ENCODE data around the gene GMEB2.

The GMEB2 gene

DNA sequence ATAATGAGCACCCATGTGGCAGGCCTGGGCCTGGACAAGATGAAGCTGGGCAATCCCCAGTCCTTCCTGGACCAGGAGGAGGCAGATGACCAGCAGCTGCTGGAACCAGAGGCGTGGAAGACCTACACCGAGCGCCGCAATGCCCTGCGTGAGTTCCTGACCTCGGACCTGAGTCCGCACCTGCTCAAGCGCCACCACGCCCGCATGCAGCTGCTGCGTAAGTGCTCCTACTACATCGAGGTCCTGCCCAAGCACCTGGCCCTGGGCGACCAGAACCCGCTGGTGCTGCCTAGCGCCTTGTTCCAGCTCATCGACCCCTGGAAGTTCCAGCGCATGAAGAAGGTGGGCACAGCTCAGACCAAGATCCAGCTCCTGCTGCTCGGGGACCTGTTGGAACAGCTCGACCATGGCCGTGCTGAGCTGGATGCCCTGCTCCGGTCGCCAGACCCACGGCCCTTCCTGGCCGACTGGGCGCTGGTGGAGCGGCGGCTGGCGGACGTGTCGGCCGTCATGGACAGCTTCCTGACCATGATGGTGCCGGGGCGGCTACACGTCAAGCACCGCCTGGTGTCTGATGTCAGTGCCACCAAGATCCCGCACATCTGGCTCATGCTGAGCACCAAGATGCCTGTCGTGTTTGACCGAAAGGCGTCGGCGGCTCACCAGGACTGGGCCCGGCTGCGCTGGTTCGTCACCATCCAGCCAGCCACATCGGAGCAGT, 71.1 kb downstream of the GMEB2 start:
- DNase-seq: no peak

DNA sequence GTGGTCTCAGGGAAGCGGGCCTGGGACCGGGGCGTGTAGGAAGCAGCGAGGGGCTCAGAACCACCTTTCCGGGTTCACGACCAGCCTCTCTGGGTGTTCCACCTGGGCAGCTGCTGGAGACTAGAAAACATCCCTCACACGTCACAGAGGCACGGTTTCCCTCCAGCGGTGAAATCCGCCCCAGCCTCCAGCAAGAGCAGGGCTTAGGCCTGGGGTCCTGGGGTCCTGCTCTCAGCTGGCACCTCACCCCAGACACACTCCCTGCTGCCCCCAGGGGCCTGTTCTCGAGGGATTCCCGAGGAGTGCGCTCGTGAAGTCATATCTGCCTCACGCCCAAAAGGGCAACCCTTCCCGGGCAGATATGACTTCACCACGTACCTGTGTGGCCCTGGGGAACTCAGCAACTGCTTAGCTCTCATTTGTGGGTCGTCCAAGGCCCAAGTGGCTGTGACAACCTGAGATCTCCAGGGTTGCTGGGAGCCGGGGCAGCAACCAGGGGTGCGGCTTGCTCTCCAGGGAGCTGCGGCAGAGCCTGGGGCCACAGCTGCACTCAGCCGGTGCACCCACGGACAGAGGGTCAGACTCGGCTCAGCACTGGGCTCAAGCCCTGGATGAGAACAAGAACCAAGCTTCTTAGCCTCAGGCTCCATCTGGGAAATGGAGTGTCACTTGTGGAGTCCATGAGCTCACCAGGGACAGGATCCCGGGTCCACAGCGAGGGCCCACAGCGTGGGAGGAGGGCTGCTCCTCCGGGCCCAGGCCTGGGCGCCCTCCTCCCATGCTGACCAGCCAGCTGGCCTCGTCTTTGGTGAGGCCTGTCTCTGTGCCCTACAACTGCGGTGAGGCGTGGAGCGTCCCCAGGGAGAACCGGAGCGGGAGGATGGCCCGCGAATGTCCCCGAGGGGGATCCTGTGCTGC, 72.3 kb downstream of the GMEB2 start:
- DNase-seq: no peak

DNA sequence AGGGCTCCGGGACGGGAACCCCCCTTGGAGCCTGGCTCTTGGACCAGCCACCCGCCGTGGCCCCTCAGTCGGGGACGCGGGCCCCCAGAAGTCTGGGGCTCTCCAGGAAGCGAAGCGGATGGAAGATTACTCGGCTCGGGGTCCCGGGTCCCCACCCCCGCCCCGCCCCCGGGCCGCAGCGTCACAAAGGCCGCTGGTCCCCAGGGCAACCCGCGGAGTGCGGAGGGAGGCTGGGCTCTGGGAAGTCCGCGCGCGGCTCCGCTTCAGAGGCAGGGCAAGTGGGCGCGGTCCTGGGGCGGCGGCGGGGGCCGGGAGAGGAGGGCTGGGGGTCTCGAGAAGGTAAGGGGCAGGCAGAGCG, 73.0 kb downstream of the GMEB2 start, which contains the start of gene FNDC11:
FNDC11 (plus strand) TSS at position 227 of the 358 bp plus-strand sequence. CDS start 1,505 bp downstream, outside the sequence.
- no peak for DNase-seq

DNA sequence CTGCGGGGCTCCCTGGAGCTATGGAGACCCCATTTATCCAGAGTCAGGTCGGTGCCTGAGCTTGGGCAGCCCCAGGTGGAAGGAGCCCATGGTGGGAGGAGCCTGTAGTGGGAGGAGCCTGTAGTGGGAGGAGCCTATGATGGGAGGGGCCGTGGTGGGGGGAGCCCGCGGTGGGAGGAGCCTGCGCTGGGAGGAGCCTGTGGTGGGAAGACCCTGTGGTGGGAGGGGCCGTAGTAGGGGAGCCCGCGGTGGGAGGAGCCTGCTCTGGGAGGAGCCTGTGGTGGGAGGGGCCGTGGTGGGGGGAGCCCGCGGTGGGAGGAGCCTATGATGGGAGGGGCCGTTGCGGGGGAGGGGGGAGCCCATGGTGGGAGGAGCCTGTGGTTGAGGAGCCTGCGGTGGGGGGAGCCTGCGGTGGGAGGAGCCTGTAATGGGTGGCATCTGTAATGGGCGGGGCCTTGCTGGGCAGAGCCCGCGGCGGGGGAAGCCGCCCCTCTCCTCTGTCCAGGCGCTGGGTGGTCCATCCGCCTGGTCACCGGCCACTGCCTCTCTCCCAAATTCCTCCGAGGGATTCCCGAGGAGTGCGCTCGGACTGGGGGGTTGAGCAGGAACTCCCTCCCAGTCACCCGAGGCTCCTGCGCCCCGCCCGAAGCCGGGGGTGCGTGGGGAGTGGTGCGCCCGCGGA, 73.5 kb downstream of the GMEB2 start:
- peak; percentile 64 for DNase-seq

DNA sequence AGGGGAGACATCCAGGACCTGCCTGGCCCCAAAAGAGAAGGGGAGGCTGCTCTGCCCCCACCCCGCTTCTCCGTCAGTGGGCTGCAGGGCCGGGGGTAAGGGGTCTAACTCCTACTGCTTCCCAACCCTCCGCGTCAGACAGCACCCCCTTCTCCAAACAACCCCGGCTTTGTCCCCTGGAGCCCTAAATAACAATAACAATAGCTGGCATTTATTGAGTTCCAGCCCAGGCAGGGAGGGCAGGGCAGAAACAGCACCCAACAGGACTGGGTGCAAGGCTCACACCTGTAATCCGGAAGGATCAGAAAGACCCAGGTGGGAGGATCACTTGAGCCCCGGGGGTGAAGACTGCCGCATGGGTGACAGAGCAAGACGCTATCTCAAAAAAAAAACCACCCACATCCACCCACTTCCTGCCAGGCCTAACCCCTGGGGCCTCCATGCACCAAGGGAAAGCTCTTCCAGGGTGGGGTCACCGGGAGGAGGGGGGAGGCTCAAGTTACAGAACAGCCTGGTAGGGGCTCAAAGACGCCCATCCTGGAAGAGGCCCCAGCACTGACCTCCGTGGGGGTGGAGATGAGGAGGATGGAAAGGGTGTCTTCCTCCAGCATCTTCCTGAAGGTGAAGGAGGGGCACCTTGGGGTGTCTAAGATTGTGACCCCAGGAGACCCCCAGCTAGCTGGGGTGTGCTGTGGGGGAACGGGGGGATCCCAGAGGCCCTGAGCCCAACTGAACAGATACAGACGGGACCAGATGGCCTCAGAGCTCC, 74.2 kb downstream of the GMEB2 start:
- DNase-seq: no peak

DNA sequence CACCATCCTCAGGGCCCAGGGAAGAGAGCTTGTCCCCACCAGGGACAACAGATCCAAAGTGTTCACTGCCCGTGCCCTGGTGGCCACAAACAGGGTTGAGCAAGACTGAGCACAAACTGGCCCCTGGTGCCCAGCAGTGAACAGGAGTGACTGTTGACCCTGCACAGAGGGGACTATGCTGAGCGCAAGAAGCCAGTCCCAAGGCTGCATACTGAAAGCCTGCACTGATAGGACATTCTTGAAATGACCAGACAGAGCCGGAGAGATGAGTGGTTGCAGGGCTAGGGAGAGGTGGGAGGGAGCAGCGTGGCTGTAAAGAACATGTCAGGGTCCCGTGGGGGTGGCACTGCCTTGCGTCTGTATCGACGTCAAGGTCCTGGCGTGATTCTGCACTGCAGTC, 75.8 kb downstream of the GMEB2 start:
- no peak for DNase-seq

DNA sequence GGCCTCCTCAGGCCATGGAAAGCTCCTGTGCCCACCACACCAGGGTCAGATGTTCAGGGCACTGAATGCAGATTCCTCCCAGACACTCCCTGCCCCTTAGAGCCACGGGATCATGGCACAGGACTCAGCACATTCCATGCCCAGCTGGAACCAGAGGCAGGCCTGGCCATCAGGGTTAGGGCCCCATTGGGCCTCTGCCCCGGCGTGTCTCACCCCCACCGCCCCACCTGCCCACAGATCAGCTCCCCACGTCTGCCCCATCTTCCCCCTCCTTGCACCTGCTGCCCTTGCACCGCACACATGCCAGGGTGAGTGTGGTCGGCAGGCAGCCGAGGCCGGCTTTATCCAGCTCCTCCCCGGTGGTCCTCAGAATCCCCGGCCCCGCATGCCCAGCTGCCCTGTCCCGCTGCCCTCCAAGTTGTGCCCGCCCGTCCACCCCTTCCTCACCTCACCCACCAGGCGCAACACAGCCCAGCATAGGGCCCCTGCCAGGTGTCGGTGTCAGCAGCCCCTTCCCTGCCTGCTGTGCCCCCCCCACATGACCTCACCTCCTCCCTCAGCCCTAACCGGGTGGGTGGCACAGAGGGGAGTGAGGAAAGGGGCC, 77.1 kb downstream of the GMEB2 start:
- DNase-seq: no peak

DNA sequence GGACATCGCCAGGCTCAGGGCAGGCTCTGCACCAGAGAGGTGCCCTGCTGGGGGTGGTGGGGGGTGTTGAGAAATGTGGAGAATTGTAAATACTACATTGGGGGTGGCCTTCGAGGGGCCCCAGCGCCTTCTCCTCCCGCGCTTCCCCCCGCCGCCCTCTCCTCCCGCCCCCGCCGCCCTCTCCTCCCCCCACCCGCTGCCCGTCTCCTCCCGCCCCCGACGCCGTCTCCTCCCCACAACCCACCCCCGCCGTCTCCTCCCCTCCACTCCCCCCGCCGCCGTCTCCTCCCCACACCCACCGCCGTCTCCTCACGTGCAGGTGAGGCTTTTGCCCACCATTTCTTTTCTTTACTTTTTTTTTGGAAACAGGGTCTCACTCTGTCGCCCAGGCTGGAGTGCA, 77.9 kb downstream of the GMEB2 start:
- DNase-seq: no peak

DNA sequence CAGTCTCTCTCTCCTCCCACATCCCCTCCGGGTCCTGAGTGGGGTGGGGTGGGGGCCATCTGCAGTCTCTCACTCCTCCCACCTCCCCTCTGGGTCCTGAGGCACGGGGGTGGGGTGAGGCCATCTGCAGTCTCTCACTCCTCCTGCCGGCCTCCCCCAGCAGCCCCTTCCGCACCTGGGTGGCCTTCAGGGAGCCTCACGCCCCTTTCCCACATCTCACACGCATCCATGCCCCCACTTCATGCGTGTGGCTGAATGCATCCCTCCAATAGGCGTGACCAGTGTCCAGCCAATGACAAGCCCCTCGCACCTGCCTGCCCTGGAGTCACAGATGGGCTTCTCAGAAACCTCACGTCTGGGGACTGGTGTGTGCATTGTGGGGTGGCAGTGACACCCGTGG, 78.4 kb downstream of the GMEB2 start:
- DNase-seq: no peak

DNA sequence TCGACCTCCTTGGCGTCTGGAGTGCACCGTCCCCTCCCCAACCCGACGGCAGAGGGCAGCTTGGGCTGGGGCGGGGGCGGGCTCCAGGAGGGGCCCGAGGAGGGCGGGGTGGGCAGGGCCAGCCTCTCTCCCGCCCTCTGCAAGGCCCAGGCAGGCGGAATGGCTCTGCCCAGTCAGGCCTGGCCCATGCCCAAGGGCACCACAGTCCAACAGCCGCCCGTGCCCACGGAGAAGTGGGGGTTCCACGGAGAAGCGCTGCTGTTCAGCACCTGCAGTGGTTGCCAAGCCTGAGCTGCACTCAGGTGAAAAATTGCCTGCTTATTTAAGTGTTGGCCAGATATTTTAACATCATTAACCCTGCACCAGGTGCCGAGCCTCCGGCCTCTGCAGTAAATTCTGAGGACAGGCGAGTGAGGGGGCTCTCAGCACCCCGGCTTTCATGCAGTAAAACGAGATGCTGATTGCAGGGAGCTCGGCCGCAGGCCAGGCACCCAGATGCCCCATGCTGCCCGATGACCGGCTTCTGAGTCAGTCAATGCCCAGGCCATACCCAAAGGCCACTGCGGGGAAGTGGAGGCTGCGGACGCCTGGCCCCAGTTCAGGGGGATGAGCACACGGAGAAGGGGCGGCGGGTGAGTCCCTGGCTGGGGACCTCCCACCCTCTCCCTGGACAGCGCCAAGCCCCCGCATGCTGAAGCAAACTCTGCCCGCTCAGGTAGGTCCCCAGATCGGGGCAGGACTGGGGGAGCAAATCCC, 79.0 kb downstream of the GMEB2 start, which contains the start of gene SRMS:
SRMS (minus strand) TSS at position 25 of the 756 bp plus-strand sequence. CDS start 286 bp downstream, outside the sequence.
- DNase-seq: no peak

DNA sequence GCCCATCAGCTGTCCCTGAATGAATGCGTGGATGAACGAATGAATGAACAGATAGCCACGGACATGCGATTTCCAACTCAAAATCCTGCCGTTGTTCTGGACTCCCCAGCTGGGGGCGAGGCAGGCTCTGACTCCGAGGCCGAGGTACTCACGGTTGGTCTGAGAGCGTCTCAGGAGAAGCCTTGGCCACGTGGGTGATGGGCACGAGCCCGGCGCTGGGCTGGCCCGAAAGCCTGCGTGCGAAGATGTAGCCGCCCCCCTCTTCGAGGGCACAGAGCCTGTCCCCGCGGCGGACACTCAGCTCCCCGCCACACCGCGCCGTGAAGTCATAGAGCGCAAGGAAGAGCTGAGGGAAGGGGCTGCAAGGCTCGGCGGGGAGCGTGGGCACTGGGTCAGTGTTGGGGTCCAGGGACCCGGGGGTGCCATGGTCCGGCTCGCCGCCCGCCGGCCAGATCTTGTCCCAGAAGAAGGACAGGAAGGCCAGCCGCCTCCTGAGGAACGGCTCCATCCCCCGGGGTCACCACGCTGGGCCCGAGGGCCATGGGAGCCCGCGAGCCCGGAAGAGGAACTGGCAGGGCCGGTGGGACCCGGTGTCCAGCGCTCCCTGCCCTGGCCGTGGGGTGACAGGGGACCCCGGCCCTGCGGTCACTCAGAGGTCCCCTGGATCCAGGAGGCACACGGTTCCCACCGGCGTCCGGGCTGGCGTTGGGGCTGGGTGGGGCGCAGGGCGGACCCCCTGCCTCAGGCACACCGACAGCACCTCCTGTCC, 79.8 kb downstream of the GMEB2 start:
- DNase-seq: no peak

DNA sequence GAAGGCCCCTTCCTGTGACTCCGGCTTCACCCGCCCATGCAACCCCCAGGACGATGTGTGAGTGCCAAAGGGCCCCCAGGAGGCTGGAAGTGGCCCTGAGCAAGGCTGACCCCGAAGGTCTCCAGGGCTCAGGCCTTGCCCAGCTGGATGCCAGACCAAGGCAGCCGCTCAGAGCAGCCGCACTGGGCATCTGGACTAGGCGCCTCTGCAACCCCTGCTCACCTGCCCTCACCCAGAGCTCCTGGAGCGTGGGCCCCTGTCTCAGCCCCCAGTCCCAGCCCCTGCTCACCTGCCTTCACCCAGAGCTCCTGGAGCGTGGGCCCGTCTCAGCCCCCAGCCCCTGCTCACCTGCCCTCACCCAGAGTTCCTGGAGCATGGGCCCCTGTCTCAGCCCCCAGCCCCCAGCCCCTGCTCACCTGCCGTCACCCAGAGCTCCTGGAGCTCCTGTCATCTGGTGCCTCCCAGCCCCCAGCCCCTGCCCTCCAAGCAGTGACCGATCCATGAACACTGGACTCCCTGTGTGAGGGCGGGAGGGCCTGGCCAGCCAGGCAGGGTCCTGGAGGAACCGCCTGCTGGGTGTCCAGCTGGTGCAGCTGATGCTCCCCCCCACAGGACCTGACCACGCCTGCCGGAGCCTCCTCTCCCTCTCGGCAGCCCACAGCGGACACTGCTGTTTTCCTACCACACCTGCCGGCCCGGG, 80.5 kb downstream of the GMEB2 start:
- no peak for DNase-seq

DNA sequence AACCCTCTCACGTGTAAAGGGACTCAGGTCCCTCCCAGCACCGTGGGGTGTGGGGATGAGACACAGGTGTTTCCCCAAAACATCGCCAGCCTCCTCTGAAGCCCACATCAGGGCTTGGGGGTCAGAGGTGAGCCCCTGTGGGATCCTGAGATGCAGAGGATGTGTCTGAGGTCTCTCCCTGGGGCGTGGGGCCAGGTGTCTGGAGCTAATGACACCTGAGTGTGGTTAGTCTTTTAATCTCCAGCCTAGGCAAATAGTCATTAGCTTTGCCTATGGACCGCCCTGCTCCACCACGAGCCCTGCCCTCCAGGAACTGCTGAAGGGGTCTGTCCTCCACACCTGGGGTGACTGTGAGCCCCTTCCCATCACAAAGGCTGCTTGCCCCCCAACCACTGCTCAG, 81.1 kb downstream of the GMEB2 start:
- no peak for DNase-seq

DNA sequence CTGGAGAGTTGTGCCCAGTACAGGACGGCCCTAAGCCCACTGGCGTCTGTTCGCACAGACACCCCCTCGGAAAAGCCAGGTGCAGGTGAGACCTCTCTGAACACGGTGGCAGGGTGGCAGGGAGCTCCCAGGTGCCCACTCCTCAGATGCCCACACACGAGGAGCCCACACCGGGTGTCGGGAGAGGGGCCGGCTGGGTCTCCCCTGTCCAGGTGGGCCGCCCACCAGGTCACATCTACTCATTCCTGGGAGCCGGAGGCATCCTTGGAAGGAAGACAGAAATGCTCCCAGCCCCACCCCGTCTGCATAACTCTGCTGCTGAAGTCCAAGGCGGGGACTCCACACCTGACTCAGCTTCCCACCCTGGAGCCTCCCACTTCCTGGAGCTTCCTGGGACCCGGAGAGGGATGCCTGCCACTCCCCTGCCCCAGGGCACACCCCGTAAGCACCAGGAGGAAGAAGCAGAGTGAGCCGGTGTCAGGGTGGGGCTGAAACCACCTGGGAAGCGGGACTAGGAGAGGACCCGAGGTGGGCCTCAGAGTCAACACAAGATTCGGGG, 81.9 kb downstream of the GMEB2 start:
- no peak for DNase-seq

DNA sequence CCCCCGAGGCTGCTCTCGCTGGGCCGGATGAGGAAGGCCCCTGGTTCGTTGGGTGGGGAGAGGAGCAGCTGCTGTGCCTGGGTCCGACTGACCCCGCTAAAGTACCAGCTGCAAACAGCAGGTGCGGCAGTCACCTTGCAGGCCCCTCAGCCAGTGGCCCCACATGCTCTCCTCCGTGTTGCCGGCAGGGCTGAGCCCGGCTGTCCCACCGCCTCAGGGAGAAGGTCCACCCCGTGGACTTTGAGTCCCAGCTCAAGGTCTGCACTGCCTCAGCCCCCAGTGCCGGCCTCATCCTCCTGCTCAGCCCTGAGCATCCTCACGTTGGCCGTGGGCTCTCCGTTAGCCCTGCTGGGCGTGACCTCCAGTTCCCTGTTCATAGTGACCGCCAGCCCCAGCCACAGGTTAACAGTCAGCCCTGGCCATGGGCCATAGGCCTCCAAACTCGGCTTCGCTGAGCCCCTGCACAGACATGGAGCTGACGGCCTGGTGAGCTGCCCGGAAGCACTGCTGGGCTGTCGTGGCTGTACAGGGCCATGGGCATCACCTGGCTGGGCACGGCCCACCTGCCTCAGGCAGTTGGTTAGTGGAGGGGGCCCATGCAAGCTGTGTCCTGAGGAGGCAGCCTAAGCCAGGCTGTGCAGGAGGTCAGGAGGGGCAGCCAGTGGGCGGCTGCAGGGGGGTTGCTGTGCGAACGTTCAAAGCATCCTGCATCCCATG, 82.5 kb downstream of the GMEB2 start:
- no peak for DNase-seq

DNA sequence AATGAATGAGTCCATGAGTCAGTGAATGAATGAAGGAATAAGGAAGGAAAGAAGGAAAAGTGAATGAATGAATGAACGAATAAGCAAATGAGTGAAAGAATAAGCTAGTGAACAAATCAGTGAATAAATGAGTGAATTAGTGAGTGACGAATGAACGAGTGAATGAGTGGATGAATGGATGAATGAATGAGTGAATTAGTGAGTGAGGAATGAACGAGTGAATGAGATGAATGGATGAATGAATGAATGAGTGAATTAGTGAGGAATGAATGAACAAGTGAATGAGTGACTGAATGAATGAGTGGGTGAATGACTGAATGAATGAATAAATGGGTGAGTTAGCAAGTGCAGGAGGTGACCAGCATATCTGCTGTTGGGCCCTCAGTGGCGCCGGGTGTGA, 83.2 kb downstream of the GMEB2 start:
- no peak for DNase-seq

DNA sequence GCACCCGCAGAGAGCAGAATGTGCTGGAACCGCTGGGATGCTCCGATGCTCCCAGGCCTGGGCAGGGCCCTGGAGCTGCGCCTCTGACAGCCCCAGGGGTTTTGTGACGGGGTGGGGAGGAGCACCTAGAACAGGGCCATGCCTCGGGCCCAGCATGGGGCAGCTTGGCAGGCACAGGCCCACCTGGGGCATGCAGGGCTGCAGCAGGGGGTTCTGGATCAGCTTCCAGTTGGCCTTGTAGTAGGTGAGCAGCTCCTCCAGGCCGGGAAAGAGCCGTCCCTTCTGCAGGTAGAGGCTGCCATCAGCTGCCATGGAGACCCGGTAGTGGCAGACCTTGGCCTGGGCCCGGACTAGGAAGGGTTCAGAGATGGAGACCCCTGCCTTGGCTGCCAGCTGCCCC, 83.8 kb downstream of the GMEB2 start:
- no peak for DNase-seq

DNA sequence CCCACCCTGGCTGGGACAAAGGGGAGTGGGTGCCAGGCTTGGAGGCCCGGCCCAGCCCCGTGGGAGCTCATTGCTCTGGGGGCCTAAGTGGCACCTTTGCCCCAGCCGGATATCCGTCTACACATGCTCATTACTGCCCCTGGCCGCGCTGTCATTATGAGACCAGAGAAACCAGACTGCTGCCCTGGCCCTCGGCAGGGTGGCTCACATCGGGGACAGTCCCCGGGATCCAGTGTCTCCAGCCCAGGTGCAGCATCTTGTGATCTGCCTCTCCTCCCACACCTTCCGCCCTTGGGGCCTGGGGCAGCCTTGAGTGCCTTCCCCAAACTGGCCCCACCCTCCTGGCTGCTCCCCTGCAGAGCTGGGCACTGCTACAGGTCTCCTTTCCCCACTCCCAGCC, 84.2 kb downstream of the GMEB2 start:
- DNase-seq: no peak

DNA sequence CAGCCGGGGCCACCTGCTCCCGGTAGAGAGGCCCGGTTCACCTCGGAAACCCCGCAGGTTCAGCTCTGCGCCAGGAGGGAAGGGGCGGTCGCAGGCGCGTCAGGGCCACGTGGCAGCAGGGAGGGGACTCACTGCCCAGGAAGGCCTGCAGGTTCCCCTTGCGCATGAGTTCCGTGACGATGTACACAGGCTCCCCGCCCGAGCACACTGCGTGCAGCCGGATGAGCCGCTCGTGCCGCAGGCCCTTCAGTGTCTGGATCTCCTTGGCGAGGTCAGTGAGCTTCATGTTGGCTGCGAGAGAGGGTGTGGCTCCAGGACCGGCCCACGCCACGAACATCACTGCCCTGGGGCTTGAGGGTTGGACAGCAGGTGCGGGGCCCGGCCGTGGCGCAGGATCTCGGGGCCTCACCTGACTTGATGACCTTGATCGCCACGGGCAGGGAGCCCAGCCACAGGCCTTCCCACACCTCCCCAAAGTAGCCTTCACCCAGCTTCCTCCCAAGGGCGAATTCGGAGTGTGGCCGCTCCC, 84.8 kb downstream of the GMEB2 start:
- DNase-seq: no peak
